GM12891 (cell line): ENCODE data around the gene SERF2.

Source experiments
- PAX5 ChIP-seq: IDR thresholded peaks from 2 replicates; pipeline ENCODE4 v1.6.1; 2011; ENCODE audit warnings: low read length, moderate library complexity, mild to moderate bottlenecking; ENCODE audit not compliant: insufficient read depth, severe bottlenecking
- POLR2A ChIP-seq: IDR thresholded peaks from 2 replicates; pipeline ENCODE4 v1.6.1; 2011; ENCODE audit warnings: low read depth, low read length, control low read depth
- POLR2AphosphoS5 ChIP-seq: IDR thresholded peaks from 2 replicates; pipeline ENCODE4 v1.6.1; 2011; ENCODE audit warnings: low read depth, low read length, control low read depth
- POU2F2 ChIP-seq: IDR thresholded peaks from 2 replicates; pipeline ENCODE4 v1.6.1; 2011; ENCODE audit warnings: low read depth, mild to moderate bottlenecking, control low read depth, low read length, moderate library complexity
- SPI1 ChIP-seq: IDR thresholded peaks from 2 replicates; pipeline ENCODE4 v1.6.1; 2011; ENCODE audit warnings: low read depth, low read length, control low read depth
- TAF1 ChIP-seq: IDR thresholded peaks from 2 replicates; pipeline ENCODE4 v1.6.1; 2011; ENCODE audit warnings: low read depth, low read length, control low read depth

- no peak for TF ChIP-seq TAF1
- no peak for TF ChIP-seq POLR2A
- TF ChIP-seq SPI1, result no peak
- TF ChIP-seq POLR2AphosphoS5, result no peak
- no peak for TF ChIP-seq POU2F2
- no peak for TF ChIP-seq PAX5
Measured at GRCh38 chr15:43795997-43796396, 3.9 kb downstream of the SERF2 start.
